Embryonic facial prominence (tissue), 1 donor: ENCODE data around the gene GABRR3.

ENCODE experiments used
- DNase-seq: peaks from one replicate; pipeline ENCODE4 v3.0.0-alpha.2; 2016; ENCODE audit errors: extremely low spot score

Gene GABRR3

DNA sequence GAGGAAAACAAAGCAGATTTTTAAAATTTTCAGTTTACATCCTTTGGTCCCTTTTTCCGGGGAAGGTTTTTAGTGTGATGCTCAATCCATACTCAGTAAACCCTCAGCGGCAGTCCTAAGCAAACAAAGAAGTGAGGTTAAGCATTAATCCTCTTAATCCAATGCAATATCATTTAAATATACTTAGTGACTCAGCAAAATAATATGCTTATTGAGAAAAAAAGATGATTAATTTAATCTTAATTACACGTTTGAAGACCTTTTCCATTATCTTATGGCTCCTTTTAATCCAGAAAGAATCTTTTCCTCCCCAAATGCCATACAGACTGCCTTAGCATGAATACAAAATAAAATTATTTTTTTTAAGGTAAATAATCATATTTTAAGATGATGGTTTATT, at the start of gene GABRR3:
Gene GABRR3, minus strand, starts transcription at position 108 of the 400 bp plus-strand sequence. CDS start 328 bp downstream, outside the sequence.
- DNase-seq = no peak

DNA sequence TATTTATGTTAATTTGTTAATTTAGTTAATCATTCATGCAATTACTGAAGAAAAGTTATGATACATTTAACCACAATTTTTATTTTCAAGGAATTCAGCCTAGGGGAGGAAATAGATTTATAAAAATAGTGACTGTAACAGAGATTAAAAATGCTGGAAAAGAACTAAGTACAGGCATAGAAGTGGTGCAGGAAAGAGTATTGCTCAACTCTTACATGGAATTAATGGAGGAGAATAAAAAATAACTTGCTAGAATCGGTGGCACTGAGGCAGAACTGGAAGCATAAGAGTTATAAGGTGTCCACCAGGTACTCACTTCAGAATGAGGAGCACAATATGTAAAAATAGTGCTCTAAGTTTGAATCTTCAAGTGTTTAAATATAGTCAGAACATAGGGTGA, 38.4 kb upstream of the GABRR3 start:
- DNase-seq = no peak

DNA sequence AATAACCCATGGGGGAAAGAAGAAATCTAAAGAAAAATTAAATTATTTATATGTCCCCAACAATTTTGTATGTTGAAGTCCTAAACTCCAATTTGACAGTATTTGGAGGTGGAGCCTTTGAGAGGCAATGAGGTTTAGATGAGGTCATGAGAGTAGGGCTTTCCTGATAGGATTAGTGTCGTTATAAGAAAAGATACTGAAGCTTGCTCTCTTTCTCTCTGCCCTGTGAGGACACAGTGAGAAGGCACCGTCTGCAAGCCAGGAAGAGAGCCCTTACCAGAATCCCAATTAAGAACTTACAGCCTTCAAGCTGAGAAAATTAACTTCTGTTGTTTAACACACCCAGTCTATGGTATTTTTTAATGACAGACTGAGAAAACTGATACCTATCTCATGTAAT, 35.7 kb upstream of the GABRR3 start:
- DNase-seq = no peak

DNA sequence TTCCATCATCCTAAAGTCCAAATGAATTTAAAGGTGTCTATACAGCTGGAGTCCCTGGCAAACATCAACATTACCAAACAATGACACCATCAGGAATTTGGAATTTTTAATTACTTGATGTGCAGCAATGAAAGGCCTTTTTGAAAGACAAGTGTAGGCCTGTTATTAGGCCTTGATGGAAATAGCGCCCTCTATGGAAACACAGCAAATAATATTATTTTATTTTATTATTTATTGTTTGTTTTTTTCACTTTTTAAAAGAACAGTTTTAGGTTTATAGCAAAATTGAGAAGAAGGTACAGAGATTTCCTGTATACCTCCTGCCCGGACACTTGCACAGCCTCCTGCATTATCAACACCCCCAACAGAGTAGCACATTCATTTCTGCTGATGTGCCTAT, 33.7 kb upstream of the GABRR3 start:
- no peak for DNase-seq

DNA sequence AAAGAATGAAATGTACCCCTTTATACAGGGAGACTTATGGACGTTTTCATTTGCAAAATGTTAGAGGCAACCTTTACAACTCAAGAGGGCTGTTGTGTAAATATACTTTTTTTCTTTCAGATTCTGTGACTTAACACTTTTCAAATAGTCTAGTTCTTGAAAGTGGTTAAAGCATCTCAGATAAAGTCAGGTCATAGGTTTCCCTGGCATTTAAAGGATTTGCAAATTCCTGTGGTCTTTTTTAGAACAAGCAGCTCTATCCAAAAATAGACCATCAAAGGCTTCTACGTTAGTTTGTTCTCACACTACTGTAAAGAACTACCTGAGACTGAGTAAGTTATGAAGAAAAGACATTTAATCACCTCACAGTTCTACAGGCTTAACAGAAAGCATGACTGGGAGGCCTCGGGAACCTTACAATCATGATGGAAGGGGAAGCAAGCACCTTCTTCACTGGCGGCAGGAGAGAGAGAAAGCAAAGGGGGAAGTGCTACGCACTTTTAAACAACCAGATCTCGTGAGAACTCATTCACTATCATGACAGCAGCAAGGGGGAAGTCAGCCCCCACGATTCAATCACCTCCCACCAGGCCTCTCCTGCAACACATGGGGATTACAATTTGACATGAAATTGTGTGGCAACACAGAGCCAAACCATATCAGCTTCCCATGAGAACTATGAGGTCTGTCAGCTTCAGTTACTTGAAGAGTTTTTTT, 23.3 kb upstream of the GABRR3 start:
- no peak for DNase-seq

DNA sequence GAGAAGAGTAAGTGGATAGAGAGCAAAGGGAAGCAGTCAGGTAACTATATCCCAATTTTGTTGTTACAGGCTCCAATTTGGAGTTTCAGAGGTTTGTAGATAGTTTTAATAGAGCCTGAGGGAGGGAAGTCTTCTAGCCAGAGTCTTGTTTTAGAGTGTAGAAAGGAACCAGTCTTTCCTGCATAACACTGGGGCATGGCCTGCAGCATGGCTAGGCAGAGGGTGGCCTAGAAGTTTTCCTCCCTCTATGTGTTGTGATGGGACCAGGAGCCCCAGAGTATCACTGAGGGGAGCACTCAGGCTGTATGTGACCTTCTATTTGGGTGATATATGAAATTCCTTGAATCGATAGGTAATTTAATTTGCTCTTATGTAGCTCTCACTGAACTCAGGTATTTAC, 22.5 kb upstream of the GABRR3 start:
- no peak for DNase-seq

DNA sequence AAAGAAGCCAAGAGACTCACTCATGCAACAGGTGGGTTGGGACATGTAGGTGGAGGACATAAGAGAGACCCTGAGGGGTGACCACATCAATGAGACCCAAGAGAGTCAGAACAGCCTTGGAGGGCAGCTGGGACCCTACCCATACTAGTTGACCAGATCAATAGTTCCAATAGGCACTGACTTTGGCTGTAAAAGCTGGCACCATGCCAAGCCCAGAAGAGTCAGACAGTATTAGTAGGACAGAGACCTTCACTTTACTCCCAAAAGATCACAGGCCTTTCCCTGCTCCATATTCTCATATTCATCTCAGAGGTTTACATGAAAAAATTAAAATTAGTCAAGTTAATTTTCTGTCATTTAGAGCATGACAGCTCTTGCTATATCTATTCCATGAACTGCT, 20.9 kb upstream of the GABRR3 start:
- DNase-seq = no peak

DNA sequence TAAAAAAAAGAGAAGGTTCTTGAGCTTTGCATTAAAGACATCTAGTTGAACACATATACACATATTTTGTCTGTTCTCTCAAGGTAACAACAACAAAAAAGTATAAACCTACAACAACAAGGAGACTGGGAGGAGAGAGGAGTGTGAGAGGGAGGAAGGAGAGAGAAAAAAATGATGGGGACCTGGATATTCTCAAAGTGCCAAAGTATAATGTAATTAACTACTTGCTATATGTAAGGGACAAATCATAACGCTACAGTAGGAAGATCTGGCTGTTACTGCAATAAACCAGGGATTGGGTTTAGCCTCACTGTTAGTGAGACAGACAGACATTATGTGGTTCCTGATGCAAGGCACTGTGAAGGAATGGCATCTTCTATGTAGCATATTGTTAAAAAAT, 14.2 kb upstream of the GABRR3 start:
- DNase-seq = no peak

DNA sequence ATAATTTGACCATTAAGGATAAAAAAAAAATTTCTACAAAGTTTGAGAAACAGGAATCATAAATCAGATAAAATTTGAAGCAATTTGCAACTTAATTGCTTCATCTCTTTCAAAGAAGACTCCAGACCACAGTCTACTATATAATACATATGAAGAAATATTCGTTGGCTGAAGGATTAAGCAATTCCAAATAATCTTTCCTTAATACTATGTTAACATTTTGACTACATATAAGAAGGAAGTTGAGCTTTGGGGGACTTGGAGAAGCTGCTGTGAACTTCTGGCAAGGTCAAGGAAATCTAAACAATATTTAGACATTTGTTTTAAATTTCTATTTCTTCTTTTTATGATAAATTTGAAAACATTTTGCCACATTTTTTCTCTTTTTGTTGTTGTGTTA, 13.5 kb upstream of the GABRR3 start:
- no peak for DNase-seq

DNA sequence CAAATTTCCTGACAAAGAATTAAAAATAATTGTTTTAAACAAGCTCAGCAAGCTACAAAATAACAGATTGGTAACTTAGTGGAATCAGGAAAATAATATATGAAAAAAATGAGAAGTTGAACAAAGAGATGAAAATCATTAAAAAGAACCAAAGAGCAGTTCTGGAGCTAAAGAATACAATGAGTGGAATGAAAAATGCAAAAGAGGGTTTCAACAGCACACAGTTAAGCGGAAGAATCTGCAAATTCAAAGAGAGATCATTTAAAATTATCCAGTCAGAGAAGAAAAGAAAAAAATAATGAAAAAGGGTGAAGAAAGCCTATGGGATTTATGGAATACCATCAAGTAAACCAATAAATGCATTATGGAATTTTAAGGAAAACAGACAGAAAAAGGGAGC, 6.2 kb upstream of the GABRR3 start:
- no peak for DNase-seq

DNA sequence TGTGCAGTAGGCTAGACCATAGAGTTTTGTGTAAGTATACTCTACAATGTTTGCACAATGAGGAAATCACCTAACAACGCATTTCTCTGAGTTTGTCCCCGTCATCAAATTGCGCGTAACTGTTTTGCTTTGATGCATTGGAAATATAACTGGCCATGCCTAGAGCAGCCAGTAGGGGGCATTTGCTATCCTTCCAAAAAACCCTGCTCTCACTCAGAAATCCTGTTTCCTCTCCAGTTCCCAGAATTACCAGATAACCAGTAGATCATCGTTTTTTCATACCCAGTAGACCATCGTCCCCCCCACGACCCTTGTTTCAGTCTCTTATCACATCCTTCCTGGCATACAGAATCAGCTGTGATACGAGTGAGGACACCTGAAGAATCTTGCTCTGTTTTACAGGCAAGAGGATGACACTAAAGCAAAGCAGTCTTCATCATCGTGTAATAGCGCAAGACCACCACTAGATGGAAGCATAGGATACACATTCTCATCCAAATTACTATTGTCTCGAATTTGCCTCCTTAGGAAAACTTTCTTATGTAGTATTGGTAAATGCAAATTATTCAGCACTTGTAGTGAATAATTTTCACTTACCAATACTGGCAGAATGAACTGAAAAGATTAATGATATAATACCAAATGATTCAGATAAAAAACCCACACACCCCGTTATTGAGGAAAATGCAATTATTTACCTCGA, 4.4 kb upstream of the GABRR3 start:
- DNase-seq = peak; percentile 70

DNA sequence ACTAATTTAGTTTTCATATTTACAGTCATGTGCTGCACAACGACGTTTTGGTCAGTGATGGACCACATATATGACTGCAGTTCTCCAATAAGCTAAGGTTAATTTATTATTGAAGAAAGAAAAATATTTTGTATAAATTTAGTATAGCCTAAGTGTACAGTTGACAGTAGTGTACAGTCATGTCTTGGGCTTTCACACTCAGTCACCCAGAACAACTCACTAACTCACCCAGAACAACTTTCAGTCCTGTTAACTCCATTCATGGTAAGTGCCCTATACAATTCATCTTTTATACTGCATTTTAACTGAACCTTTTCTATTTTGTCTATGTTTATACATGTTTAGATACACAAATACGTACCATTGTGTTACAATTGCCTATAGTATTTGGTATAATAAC, 3.8 kb upstream of the GABRR3 start:
- no peak for DNase-seq

DNA sequence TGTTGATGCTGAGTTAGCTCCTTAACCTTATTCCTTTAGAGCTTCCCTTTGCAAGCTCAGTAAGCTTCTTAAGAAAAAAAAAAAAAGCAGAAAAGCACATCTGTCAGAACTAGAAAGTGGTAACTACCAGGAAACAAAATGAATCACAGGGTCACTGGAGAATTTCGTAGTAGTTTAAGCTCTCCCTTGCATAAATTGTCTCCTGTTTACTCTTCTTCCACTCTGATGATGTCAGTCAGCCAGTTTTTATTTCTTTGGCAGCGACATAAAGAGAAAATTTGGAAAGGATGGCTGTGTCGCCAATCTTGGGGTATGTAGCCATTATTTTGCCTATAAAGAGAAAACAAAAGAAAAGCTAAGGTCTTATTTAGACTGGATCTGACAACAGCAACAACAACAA, 3.2 kb upstream of the GABRR3 start:
- DNase-seq = no peak

DNA sequence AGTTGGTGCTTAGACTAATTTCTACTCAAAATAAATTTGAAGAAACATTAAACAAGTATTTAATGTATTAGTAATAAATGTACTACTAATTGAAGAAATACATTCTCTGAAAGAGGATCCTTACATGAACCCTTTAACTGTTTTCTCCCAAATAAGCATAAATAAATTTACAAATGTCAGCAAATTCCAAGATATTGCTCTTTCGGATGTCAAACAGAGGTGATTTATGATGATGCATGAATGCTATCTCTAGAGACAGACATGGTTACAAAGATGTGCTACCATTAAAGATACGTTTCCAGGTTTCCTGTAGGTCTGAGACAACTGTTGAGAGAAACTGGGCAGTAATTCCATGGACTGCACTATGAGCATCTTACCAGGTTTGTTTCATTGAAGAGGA, 629 bp downstream of the GABRR3 start:
- no peak for DNase-seq

DNA sequence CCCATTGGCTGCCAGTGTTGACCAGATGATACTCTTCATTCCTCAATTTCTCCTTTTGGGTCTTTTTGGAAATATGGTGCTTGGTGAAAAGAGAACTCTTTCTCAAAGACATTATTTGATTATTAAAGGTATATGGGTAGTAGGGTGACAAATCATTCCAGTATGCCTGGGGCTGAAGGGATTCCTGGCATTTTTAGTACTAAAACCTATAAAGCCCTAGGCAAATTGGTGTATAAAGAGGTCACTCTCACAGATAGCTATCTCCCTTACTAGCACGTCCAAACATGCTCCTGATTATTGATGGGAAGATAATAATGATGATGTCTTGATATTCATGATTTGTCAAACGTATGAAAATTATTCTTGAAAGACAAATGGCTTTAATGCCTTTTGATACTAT, 1.1 kb downstream of the GABRR3 start:
- no peak for DNase-seq

DNA sequence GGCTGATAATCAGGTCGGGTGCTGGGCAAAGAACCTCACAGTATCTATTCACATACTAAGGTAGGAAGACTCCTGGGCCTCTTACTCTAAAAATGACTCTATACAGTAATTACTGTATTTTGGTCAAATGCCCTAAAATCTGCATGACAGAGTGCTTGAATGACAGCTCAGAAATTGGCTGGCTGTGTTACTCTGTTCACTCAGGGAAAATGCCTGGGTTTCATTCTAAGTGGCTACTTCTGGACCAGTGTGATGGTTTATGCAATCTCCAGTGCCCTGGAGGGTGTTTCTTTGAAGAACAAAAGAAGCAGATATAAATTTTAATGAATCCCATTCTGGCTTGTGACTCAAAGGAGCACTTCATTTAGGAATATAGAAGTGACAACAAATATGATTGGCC, 2.2 kb downstream of the GABRR3 start:
- DNase-seq = no peak

DNA sequence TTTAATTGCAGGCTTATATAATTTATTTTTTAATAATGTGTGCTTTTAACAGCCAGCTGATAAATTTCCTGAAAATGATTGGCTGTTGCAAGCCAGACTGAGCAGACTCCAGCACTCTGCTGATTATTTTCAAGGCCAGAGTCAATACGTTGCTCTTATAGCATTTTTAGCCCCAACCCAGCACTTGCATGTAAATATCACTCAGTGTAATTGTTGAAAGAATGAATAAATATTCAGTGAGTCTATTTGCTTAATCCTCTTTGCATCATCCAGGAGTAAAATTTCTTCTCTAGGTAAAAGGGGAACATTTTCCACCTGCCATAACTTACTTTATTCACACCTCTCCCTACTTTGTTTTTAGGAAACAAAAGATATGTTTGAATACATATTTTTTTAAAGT, 2.9 kb downstream of the GABRR3 start:
- no peak for DNase-seq

DNA sequence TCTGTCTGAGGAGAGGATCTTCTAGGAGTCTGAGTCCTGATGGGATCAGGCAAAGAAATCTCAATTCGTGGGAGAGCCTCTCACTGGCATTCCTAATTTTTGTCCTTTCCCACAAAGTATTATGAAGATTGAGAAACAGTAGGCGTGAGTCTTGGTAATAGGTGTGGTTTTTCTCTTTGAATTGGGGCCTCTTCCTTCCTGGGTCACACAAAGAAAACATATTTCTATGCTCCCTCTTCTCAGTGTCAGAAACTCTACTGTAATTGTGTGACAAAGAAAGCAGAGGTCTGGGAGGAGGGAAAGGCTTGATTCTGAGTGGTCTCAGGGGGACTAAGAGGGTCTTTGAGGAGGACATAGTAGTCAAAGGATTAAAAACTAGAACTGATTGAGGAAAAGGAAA, 6.0 kb downstream of the GABRR3 start:
- no peak for DNase-seq

DNA sequence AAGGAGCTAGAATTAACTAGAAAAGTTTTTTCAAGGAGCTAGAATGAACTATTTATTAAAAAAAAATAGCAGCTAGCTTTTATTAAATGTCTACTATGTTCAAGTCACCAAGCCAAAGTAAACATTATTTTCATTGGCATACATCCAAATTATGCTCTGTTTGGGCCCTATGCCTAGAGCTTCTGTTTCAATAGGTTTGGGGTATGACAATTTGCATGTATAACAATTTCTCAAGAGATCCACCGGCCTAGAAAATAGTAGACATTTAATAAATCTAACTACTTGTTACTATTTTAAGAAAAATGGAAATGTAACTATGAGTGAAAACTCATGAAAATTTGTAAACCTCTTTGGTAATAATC, 8.0 kb downstream of the GABRR3 start:
- no peak for DNase-seq

DNA sequence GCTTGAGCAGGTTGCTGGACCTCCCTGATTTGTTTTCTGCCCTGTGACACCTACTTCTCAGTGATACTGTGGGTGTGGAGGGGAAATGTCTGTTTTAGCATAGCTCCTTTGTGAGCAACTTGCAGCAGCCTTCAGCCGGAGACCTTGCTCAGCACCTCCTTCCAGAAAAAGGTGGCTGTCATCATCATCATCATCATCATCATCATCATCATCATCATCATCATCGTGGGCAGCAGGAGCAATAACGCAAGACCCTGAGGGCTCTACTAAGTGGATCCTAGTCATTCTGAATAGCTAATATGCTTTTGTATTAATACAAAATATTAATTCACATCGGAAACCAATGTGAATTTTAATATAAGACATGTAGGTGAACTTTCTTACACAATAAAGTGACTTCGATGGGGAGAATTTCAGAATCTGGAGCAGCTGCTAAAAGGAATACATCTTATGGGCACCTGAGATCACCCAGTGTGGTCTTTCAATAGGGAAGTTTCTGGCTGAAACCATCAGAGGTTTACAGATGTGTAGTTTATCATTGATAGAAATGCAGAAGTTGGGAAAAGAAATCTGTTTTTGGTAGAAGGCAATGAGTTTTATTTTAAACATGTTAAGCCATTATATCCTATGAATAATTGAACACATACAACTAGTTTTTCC, 8.6 kb downstream of the GABRR3 start:
- DNase-seq = no peak

DNA sequence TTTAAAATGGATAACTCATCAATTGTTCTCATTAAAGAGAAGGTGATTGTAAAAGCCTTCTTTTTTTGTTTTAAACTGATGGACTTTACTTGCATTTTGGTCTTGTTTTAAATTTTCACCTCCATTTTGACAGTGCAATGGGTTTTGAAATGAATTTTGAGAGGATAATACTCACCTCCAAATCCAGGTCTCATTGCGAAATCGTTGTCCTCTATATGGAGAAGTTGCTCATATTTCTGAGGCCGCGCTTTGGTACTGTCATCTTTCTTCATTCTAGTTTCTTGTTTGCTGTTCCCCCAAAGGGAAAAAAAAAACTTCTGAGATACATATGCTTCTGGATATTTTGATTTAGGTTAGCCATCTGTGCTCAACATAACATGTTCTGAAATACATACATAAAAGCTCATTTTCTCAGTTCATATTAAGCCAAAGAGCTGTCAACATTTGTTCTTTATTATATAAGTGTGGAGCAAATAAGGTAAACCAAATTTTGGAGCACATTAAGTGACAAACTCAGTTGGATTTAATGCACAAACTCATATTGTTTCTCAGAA, 9.6 kb downstream of the GABRR3 start:
- DNase-seq = no peak

DNA sequence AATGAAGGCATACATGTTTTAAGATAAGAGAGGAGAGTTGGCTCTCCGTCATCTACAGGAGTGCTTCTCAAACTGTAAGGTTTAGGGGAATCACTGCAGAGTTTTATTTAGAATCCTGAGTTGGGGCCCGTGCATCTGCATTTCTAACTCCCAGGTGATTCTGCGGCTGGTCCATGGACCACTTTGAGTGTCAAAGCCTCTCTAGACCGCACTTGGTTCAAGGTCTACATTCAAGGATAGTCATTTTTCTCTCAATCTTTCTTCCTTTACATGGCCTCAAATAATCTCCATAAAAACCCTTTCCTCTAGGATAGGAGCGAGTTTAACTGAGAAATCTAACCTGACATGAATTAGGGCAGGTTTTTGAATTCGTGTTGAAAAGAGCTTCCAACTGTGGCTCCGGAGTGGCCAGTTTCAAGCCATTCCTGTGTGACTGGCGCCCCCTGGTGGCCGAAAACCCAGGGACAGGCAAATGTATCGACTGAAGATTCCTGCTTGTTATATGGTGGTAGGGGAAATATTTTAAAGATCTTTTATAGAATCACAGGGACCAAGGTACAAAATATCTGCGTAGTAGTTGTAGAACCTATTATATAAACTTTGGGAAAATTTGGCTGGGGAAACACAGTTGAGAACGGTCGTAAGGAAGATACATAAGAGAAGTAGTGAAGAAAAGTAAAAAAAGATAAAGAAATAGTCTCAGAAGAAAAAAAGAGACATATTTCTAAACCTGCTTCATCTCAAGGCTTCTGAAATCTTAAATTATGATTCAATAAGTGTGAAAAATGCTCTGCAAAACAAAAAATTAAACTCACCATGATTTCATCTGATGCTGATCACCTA, 11.9 kb downstream of the GABRR3 start:
- DNase-seq = peak; percentile 42
